SK-N-SH (cell line): Measurements from ENCODE around the gene ADCY5. TPM values are rescaled to one million over a fixed set of nuclear protein-coding genes. Genes with fewer than 3 reads are reported as not detected.

ENCODE experiments used
- CTCF ChIA-PET: fragments of 300-600, 350-600 bp; formaldehyde crosslinking; extraction: SDS; loops from one replicate; lab custom pipeline; 2021; lab: Yijun Ruan, JAX
- POLR2A ChIA-PET: fragments of 350-600 bp; sonication (Branson Sonifier 250); formaldehyde crosslinking; extraction: SDS; loops from one replicate; lab custom pipeline; 2020; ENCODE audit warnings: antibody characterized with exemption, inconsistent platforms; lab: Yijun Ruan, JAX
- DNase-seq: peaks from one replicate; pipeline ENCODE4 v3.0.0; 2012
- H2AFZ ChIP-seq: fragments of 200-600 bp; sonication (generic); 2 replicates; pipeline ENCODE4 v1.8.1; 2016; ENCODE audit warnings: antibody characterized with exemption, mild to moderate bottlenecking, low read depth
- H3F3A ChIP-seq: fragments of 200-600 bp; sonication (generic); replicated peaks from 2 replicates; pipeline ENCODE3; 2016; ENCODE audit warnings: antibody characterized with exemption, mild to moderate bottlenecking; ENCODE audit not compliant: insufficient read depth
- H3K27ac ChIP-seq, 2 experiments: fragments of 200-500 bp in 1 of 2; fragments of 200-600 bp in 1 of 2; sonication (Bioruptor generic) in 1 of 2; sonication (generic), shearing (Covaris generic) in 1 of 2; 2 replicates each; pipeline versions ENCODE4 v1.5.1 to v1.6.1; 2014 to 2016; ENCODE audit warnings: low read depth in 2 of 2, inconsistent platforms in 1 of 2, low read length in 1 of 2, mild to moderate bottlenecking in 1 of 2, mixed read lengths in 1 of 2
- H3K27me3 ChIP-seq: fragments of 200-600 bp; sonication (generic), shearing (Covaris generic); 2 replicates; pipeline ENCODE4 v1.6.1; 2016; ENCODE audit warnings: mixed run types; ENCODE audit not compliant: insufficient read depth
- H3K36me3 ChIP-seq, 2 experiments: fragments of 200-500 bp in 1 of 2; fragments of 200-600 bp in 1 of 2; sonication (Bioruptor generic) in 1 of 2; sonication (generic) in 1 of 2; replicated peaks in 1 of 2; 2 replicates each; pipeline versions ENCODE3 to v1.5.1; 2014 to 2016; ENCODE audit warnings: low read length in 1 of 2, mild to moderate bottlenecking in 1 of 2; ENCODE audit not compliant: insufficient read depth in 2 of 2, control insufficient read depth in 1 of 2
- H3K4me1 ChIP-seq, 2 experiments: fragments of 200-500 bp in 1 of 2; fragments of 200-600 bp in 1 of 2; sonication (Bioruptor generic) in 1 of 2; sonication (generic), shearing (Covaris generic) in 1 of 2; 2 replicates each; pipeline versions ENCODE4 v1.5.1 to v1.6.1; 2014 to 2016; ENCODE audit warnings: low read depth in 1 of 2, low read length in 1 of 2, mixed run types in 1 of 2; ENCODE audit not compliant: insufficient read depth in 2 of 2, control insufficient read depth in 1 of 2
- H3K4me2 ChIP-seq: fragments of 200-600 bp; sonication (generic), shearing (Covaris generic); 2 replicates; pipeline ENCODE4 v1.6.1; 2017; ENCODE audit warnings: mixed run types
- H3K4me3 ChIP-seq, 2 experiments: fragments of 200-500 bp in 1 of 2; fragments of 200-600 bp in 1 of 2; sonication (Bioruptor generic) in 1 of 2; sonication (generic), shearing (Covaris generic) in 1 of 2; 2 replicates each; pipeline versions ENCODE4 v1.5.1 to v1.8.1; 2014 to 2016; ENCODE audit warnings: low read depth in 2 of 2, inconsistent platforms in 1 of 2, low read length in 1 of 2, mild to moderate bottlenecking in 1 of 2, mixed read lengths in 1 of 2, moderate library complexity in 1 of 2
- H3K79me2 ChIP-seq: fragments of 200-600 bp; sonication (generic); 2 replicates; pipeline ENCODE4 v1.8.1; 2017; ENCODE audit warnings: mild to moderate bottlenecking; ENCODE audit not compliant: insufficient read depth
- H3K9ac ChIP-seq: fragments of 200-600 bp; sonication (generic); 2 replicates; pipeline ENCODE4 v1.6.1; 2017; ENCODE audit warnings: mixed run types
- H3K9me2 ChIP-seq: fragments of 200-600 bp; sonication (generic); 2 replicates; pipeline ENCODE4 v1.6.1; 2017; ENCODE audit warnings: mixed run types
- H3K9me3 ChIP-seq: fragments of 200-600 bp; sonication (generic); 2 replicates; pipeline ENCODE4 v1.6.1; 2017; ENCODE audit warnings: mixed run types, mild to moderate bottlenecking, moderate library complexity
- H4K20me1 ChIP-seq: fragments of 200-600 bp; sonication (generic); 2 replicates; pipeline ENCODE4 v1.6.1; 2017; ENCODE audit warnings: mild to moderate bottlenecking, mixed run types; ENCODE audit not compliant: insufficient read depth
- CHD2 ChIP-seq: fragments of 150-350 bp; IDR thresholded peaks from 2 replicates; pipeline ENCODE4 v1.6.1; 2018; ENCODE audit warnings: low read length; ENCODE audit not compliant: partially characterized antibody
- ELF1 ChIP-seq: IDR thresholded peaks from 2 replicates; pipeline ENCODE4 v1.4.0; 2012
- FOXJ3 ChIP-seq: sonication (generic); formaldehyde crosslinking; IDR thresholded peaks from 2 replicates; pipeline ENCODE4 v1.5.1; 2020; ENCODE audit warnings: mild to moderate bottlenecking, missing genetic modification reagents
- FOXM1 ChIP-seq: IDR thresholded peaks from 2 replicates; pipeline ENCODE4 v1.4.0; 2012; ENCODE audit warnings: low read depth, mild to moderate bottlenecking
- GABPA ChIP-seq: IDR thresholded peaks from 2 replicates; pipeline ENCODE4 v1.4.0; 2012; ENCODE audit warnings: low read depth, mild to moderate bottlenecking
- IRF3 ChIP-seq: fragments of 150-350 bp; IDR thresholded peaks from 2 replicates; pipeline ENCODE4 v1.6.1; 2016; ENCODE audit warnings: mild to moderate bottlenecking, low read depth, low read length
- JUND ChIP-seq: IDR thresholded peaks from 2 replicates; pipeline ENCODE4 v1.4.0; 2012
- NRF1 ChIP-seq: IDR thresholded peaks from 2 replicates; pipeline ENCODE4 v1.6.1; 2012; ENCODE audit warnings: low read depth, mild to moderate bottlenecking, low read length
- POLR2AphosphoS5 ChIP-seq: IDR thresholded peaks from 2 replicates; pipeline ENCODE4 v1.6.1; 2012; ENCODE audit warnings: low read depth, low read length
- RAD21 ChIP-seq: IDR thresholded peaks from 2 replicates; pipeline ENCODE4 v1.6.1; 2012; ENCODE audit warnings: mild to moderate bottlenecking, low read length
- SMC3 ChIP-seq: IDR thresholded peaks from 2 replicates; pipeline ENCODE4 v1.6.1; 2012; ENCODE audit warnings: low read depth, low read length, improper control_type of control experiment
- TAF1 ChIP-seq: IDR thresholded peaks from 2 replicates; pipeline ENCODE4 v1.6.1; 2012; ENCODE audit warnings: low read depth, mild to moderate bottlenecking, low read length, moderate library complexity, borderline replicate concordance
- USF1 ChIP-seq: IDR thresholded peaks from 2 replicates; pipeline ENCODE4 v1.4.0; 2012; ENCODE audit warnings: low read depth, borderline replicate concordance
- USF2 ChIP-seq: fragments of 150-350 bp; IDR thresholded peaks from 2 replicates; pipeline ENCODE4 v1.6.1; 2017; ENCODE audit warnings: antibody characterized with exemption, low read length, low read depth, borderline replicate concordance
- WGBS: methylation state at CpG from one replicate; pipeline ENCODE4 v1.1.6; 2017; ENCODE audit warnings: low lambda C conversion rate; 5-methylcytosine and 5-hydroxymethylcytosine counted together
- polyA plus RNA-seq, 3 experiments: library from polyadenylated mRNA; depleted of rRNA; stranded (reverse); fragments of >200 nt; gene quantifications; 2 replicates each; pipeline ENCODE4 v1.2.3, GENCODE V29; 2012
- TF ChIP-seq, protein P1 (sequence below): IDR thresholded peaks from 2 replicates; pipeline ENCODE4 v1.6.1; 2012; ENCODE audit warnings: mild to moderate bottlenecking, low read depth, low read length, moderate library complexity
- TF ChIP-seq, protein P2 (sequence below): IDR thresholded peaks from 2 replicates; pipeline ENCODE4; 2012

Gene ADCY5
- polyA plus RNA-seq, 1 of the 3 experiments (the other 2 are of a cell fraction), result 0.21 TPM

DNA sequence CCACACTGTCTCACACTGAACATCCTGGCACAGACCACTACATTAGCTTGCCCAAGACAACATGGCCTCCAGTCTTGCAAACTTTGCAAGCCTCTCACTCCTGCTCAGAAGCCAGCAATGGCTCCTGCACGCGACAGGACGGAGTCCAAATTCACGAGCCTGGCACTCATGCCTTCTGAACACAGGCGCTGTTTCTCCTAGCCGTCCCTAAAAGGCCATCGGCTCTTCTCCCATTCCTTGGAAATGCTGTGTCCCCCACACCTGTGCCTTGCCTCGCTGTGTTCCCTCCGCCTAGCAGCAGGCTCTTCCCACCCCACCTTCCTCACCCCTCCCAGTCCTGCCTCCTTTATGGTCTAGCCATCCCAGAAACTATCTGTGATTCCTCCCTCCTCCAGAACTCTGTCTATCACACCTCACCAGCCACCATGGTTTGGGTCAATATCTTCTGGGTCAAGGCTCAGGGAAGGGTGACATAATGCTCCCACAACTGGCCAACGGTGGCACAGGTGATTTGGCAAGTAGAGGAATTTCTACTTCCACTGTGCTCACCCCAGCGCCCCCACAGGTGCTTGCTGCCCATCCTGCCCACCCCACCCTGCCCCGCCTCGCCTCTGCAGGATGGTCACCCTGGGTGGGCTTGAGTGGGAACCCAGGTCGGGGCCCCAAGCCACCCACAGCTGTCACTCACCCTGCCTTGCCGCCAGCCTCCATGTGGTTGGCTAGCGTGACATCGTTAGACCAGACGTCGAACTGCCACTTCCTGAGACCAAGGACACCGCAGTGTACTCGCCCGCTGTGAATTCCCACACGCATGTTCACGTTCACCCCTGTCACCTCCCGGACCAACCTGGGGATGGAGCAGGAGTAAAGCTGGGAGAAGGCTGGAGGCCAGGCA lies 120.7 kb downstream of the ADCY5 start:
- TF ChIP-seq IRF3 (no peak), SMC3 (no peak), RAD21 (no peak), TAF1 (no peak), JUND (no peak), USF2 (no peak), USF1 (no peak), FOXM1 (no peak), GABPA (no peak), NRF1 (no peak), CHD2 (no peak), FOXJ3 (CRISPR knock-in tag) (no peak), POLR2AphosphoS5 (no peak), ELF1 (no peak)
- TF ChIP-seq, protein P1, sequence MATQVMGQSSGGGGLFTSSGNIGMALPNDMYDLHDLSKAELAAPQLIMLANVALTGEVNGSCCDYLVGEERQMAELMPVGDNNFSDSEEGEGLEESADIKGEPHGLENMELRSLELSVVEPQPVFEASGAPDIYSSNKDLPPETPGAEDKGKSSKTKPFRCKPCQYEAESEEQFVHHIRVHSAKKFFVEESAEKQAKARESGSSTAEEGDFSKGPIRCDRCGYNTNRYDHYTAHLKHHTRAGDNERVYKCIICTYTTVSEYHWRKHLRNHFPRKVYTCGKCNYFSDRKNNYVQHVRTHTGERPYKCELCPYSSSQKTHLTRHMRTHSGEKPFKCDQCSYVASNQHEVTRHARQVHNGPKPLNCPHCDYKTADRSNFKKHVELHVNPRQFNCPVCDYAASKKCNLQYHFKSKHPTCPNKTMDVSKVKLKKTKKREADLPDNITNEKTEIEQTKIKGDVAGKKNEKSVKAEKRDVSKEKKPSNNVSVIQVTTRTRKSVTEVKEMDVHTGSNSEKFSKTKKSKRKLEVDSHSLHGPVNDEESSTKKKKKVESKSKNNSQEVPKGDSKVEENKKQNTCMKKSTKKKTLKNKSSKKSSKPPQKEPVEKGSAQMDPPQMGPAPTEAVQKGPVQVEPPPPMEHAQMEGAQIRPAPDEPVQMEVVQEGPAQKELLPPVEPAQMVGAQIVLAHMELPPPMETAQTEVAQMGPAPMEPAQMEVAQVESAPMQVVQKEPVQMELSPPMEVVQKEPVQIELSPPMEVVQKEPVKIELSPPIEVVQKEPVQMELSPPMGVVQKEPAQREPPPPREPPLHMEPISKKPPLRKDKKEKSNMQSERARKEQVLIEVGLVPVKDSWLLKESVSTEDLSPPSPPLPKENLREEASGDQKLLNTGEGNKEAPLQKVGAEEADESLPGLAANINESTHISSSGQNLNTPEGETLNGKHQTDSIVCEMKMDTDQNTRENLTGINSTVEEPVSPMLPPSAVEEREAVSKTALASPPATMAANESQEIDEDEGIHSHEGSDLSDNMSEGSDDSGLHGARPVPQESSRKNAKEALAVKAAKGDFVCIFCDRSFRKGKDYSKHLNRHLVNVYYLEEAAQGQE, result no peak
- TF ChIP-seq, protein P2, sequence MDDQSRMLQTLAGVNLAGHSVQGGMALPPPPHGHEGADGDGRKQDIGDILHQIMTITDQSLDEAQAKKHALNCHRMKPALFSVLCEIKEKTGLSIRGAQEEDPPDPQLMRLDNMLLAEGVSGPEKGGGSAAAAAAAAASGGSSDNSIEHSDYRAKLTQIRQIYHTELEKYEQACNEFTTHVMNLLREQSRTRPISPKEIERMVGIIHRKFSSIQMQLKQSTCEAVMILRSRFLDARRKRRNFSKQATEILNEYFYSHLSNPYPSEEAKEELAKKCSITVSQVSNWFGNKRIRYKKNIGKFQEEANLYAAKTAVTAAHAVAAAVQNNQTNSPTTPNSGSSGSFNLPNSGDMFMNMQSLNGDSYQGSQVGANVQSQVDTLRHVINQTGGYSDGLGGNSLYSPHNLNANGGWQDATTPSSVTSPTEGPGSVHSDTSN, result no peak
- Histone ChIP-seq H3K36me3 (no peaks in the 10 kb centered on the region), H3K4me2 (no peak overlapping the region), H3F3A (no peaks in the 10 kb centered on the region), H3K9me2 (no peaks in the 10 kb centered on the region), H3K79me2 (no peaks in the 10 kb centered on the region), H3K9ac (no peak overlapping the region), H3K27ac (no peak overlapping the region), H3K4me1 (peaks cover 0 to 8% of the 10 kb centered on the region in 2 experiments; a peak in 1 of 4 replicates), H4K20me1 (no peaks in the 10 kb centered on the region), H2AFZ (no peak overlapping the region), H3K4me3 (no peak overlapping the region), H3K9me3 (no peaks in the 10 kb centered on the region), H3K27me3 (peaks cover 21% of the 10 kb centered on the region)
- CTCF ChIA-PET, result interaction anchor here (0.8 to 16.2 kb wide), 21 partner anchors 10 to 233 kb away, joined by 3 to 275 read pairs (median 7); no protein-coding TSS in a partner anchor
- WGBS, result 51% methylated on average over 25 of the region's 25 CpGs
- DNase-seq, result no peak
- POLR2A ChIA-PET, result no interaction called here
